Activated effector memory CD4-positive, alpha-beta T cell treated with Interleukin-2 at 50 U/mL for 16 hours (primary cell): ENCODE measurements around the gene PRKD2.

Experiments used
- DNase-seq: peaks from one replicate; pipeline ENCODE4 v3.0.0-alpha.2; 2020

The PRKD2 gene

DNA sequence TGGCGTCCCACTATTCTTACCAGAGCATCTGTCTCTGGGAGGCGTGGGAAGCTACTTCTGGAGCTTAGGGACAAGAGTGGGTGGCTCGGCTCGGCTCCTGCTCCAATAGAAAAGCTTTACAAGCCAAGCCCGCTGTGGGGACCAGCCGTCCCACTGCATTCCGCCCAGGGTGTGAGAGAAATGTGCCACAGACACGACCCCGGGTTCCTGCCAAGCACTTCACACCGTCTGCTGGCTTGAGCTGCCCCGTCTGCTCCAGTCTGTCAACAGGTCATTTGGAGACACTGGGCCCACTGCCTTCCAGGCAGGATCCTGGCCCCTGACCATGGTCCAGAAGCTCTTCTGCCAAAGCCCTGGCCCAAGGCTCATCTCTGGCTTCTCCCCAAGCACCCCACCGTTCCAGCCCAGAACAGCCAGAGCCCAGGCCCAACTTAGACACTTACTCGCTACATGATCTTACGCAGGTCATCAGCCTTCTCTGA is 22.4 kb upstream of the PRKD2 start:
- no peak for DNase-seq

DNA sequence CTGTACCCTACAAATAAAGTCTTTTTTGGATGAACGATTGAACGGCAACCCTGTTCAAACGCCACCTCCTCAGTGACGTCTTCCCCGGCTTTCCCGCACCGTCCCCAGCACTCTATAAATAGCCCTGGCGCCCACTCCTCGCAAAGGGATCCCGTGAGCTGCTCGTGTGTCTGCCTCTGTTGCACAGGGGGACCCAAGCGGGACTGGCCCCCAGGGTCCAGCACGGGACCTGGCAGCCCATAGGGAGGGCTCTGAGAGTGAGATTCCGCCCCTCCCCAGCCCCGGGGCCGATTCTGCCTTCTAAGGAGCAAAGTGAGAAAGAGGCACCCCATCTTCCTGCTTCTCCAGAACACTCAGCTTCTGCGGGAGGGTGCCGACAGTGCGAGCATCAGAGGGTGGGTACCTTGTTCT is 20.9 kb upstream of the PRKD2 start:
- DNase-seq = no peak

DNA sequence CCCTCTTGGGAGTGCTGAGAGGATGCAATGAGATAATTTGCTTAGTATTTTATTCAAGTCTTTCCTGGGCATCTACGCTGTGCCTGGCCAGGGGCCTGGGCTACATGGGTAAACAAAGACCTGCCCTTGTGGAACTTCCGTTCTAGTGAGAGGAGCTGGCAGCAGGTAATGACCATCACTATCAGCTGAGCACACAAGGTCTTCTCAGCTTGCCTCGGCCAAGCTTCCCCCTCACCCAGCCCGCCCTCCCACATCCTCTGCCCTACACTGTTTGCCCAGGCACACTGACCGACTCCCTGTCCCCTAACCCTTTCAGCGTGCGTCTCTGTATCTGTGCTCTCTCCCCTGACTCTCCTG is 20.4 kb upstream of the PRKD2 start:
- DNase-seq = no peak

DNA sequence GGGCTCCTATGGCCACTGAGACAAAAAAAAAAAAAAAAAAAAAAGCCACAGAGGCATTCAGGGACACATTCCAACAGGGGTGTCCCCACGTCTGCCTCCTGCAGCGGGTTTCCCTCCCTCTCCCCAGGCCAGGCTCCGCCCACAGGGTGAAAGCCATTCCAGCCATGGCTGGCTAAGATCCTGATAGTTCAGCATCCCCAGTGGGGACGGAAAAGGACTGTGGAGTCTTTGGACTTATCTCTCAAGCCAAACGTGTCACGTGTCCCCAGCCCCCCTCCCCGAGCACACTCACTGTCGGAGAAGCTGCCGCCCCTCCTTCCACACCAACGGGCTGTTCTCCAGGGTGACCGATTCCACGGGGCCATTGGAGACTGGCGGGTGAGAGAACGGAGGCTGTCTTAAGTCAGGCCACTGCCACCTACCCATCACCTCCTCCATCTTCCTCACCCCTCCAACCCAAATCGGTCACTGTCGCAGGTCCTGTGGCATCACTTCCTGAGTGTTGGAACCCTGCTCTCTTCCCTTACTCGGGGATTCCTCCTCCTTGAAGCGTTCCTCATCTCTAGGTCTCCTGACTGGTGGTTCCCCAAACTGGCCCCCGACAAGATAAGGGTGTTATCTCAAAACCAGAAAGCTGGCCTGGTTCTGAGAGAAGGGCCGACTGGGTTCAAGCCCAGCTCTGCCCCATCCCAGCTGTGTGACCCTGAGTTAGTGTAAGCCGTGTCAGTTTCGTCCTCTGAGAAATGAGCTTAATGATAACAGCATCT is 19.8 kb upstream of the PRKD2 start:
- no peak for DNase-seq

DNA sequence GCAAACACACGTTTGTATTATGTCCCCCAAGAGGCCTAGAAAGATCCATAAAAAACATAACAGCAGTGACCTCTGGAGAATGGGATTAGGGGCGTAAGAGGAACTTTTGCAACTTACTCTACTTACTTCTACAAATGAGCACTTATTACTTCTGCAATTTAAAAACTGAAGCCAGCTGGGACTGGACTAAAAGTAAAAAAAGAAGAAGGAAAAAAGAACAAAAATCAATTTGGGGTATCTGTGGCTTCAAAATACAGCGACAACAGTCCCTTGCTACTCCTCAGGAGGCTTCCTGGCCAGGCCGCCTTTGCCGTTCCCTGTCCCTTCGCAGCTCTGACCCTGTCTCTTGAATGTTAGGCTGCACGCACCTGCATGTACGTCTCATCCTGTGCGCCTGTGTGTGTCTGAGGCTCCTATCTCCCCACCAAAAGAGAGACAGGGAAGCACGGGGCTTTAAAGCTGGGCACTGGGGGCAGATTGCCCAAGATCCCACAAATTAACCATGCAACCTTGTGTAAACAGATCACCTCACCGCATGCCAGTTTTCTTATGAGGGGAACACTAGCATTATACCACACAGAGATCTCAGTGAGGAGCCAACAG is 16.9 kb upstream of the PRKD2 start:
- no peak for DNase-seq

- no peak for DNase-seq
Observed at GRCh38 chr19:46732966-46733689, 16.2 kb upstream of the PRKD2 start.

DNA sequence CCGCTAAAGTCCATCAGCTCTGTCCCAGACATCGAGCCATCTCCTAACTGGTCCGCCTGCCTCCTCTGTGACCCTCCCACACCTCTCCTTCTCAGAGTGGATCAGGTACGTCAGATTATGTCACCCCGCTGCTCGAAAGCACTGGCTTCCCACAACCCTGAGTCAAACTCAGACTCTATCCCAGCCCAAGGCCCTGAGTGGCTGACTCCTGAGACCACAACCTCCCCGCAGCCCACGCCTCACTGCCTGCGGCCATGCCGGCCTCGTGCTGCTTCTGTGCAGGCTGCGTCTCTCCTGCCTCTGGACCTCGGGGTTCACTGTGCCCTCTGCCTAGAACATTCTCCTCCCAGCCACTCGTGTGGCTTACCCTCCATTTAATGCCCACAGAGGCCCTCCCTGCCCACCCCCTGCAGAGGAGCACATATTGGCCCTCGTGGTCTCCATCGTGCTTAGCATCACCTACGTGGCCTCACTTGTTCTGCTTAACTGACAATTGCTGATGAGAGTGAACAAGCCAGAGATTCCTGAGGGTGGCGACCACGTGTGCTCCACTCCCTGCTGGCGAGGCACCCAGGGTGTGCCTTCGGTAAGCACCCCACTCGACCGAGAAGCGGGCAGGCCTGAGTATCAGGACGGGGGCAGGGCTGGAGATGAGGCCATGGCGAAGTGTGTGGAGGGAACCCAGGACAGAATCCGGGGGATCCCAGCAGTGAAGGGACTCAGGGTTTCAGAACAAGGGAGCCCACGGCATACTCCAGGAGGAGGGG is 15.4 kb upstream of the PRKD2 start:
- no peak for DNase-seq

DNA sequence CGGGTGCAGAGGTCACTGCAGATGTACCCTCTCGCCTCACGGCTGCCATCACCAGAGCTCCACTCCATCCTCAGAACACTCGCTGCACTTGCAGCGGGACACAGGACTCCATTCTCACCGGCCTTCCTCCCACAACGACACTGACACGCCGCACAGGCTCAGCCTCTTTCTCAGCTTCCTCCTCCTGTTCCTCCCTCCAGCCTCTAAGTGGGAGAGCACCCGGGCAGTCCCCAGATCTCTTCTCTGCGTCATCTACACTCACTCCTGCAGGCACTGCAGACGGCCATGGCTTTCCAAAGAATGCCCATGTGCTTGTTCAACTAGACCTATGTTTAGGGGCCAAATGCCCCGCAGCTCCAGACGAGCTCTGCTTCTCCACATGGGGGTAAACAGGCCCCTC is 14.7 kb upstream of the PRKD2 start:
- DNase-seq = no peak

DNA sequence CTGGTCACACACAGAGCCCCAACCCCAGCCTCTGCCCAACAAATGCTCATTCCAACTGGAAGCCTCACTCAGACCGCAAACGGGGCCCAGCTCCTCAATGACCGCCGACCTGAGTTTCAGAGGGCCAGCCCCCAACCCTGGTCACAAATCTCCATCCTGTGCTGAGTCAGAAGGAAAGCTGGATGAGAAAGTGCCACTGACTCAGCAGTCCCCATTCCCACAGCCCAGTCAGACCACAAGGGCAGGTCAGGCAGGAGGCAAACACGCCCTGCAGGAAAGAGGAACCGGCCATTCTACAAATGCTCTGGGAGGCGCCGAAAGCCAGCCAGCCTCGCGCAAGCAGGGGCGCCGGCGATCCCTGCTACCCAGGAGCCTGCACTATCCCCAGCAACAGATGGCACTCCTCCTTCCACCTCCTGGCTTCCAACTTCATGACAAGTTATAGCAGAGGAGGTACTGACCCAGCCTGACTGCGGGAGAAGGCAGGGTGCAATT is 14.1 kb upstream of the PRKD2 start:
- DNase-seq = no peak

- no peak for DNase-seq
Observed at GRCh38 chr19:46730595-46730994, 13.7 kb upstream of the PRKD2 start.

GRCh38 chr19:46730187-46730586 is 13.3 kb upstream of the PRKD2 start:
- DNase-seq = no peak

GRCh38 chr19:46729696-46730095 is 12.8 kb upstream of the PRKD2 start:
- DNase-seq = no peak

- DNase-seq = peak; percentile 66
Observed at GRCh38 chr19:46728693-46729339, 11.9 kb upstream of the PRKD2 start.

DNA sequence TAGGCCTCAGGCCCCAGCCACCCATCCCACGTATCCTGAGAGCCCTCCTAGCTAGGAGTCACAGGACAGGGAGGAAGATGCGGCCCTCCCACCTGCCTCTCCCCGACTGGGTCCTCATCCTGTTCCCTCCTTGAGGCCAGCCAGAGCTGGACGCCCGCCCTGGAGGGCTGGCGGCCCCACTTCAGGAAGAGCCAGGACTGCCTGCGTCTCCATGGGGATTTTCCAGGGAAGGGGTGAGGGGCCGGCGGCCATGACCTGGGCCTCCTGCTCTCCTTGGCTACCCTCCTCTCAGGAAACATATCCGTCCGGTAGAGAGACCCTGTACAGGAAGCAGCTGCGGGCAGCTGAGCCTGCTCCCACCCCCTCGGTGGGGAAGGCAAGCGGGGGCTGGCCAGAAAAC is 11.3 kb upstream of the PRKD2 start:
- DNase-seq = no peak

- DNase-seq = no peak
Observed at GRCh38 chr19:46727757-46728156, 10.8 kb upstream of the PRKD2 start.

DNA sequence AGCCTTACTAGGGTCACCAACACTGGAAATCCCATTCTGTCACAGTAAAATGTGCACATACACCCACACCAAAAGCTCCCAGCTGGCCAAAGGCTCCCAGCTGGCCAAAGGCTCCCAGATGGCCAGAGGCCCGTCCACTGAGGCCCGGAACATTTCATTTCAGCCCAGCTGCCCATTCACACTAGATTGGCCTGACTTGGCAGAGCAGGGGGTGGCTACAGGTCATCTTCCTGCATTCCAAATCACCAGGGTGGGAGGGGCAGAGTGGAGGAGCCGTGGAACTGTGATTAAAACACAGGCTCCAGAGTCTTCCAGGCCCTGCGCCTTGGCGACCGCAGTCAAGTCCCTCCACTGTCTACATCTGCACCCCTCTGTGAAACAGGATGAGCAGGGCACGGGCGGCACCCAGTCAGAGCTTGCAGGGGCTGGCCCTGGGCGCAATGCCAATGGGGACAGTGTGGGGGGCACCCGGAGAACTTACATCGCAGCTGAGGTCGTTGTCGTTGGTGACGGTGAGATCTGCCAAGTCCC is 10.1 kb upstream of the PRKD2 start:
- DNase-seq = no peak

- no peak for DNase-seq
Observed at GRCh38 chr19:46726551-46726950, 9.6 kb upstream of the PRKD2 start.

- no peak for DNase-seq
Observed at GRCh38 chr19:46725859-46726393, 9.0 kb upstream of the PRKD2 start.

DNA sequence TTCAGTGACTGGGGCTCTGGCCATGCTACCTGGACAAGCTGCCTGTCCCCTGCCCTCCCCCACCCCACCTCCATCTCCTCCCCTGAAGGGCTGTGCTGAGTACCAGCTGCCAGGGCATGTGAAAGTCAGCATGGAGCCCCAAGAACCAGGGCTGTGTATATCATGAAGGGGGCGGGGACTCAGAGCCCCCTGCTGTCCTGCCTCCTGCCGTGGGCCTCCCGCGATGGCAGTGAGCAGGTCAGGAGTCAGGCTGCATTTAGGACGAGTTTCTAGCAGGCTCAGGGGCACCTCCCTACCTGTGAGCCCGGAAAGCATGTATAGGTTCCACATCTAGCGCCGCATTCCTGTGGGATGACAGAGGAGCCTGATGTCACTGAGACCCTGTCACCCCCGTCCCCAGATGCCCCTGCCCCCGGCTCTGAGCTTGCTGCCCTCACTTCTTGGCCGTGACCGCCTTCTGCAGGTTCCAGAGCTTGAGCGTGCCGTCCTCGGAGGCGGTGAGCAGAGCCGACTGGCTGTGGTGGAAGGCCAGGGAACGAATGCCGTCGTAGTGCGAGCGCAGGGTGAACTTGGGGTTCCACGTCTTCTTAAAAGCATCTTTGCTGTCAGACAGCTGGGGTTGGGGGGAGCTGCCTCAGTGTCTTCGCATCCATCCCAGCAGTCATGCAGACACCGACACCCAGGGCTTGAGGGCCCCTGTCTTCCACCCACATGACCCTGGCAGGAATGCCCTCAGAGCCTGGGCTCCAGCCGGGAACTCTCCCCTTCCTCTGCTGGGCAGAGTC is 8.3 kb upstream of the PRKD2 start:
- DNase-seq = no peak

DNA sequence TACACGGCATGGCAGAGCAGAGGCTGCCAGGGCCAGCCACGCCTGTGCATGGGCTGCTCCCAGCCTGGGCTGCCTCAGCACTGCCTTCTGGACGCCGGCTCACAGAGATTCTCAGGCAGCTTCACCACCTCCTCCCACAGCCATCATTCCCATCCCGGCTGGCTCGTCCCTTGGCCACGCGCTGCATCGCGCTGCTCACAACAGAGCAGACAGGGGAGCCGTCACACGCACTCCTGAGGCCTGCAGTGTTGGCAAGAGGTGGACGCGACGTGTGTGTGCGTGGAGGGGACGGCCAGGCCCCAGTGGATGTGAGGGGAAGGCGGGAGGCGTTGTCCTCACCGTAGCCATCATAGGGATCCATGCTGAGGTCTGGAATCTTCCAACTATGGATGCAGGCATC is 7.6 kb upstream of the PRKD2 start:
- no peak for DNase-seq

DNA sequence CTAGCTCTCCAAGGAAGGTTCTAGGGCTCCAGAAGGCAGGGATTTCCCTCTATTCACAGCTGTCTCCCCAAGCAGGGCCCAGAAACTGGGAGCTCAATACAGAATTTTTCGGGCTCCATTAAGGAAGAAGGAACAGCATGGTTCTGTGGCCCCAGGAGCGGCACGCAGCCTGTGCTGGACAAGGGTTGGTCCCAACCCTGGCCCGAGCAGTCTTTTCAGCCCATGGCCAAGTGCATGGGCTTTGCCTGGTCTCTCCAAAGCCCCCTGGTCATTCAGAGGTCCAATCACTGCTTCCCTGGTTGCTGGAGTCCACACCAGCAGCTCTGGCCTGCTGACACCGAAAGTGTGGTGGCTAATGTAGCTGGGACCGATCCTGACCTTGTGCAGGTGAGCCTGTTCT is 6.6 kb upstream of the PRKD2 start:
- DNase-seq = no peak
